Transverse colon (tissue), 4 donors: Measurements from ENCODE around the gene HAS3.

Source experiments
- CTCF ChIP-seq, 5 experiments: fragments of 200-600 bp in 3 of 5; fragments of 450-650 bp in 2 of 5; sonication (generic) in 3 of 5; IDR thresholded peaks; 1 replicate in 2 of 5; 2 replicates in 3 of 5; pipeline ENCODE4 v1.5.1; 2016 to 2017; ENCODE audit warnings: antibody characterized with exemption in 5 of 5, inconsistent platforms in 3 of 5, mild to moderate bottlenecking in 2 of 5, moderate library complexity in 1 of 5
- EP300 ChIP-seq: sonication (generic); formaldehyde crosslinking; IDR thresholded peaks from one replicate; pipeline ENCODE4 v1.6.1; 2017; ENCODE audit warnings: antibody characterized with exemption, low read depth
- POLR2A ChIP-seq: fragments of 450-650 bp; IDR thresholded peaks from one replicate; pipeline ENCODE4 v1.6.1; 2016; ENCODE audit warnings: antibody characterized with exemption, mild to moderate bottlenecking, moderate library complexity
- POLR2AphosphoS5 ChIP-seq, 3 donors: sonication (generic); formaldehyde crosslinking; IDR thresholded peaks; one replicate each; pipeline ENCODE4 v1.6.1; 2016; ENCODE audit warnings: antibody characterized with exemption in 3 of 3

GRCh38 chr16:69166221-69166833 lies 60.9 kb downstream of the HAS3 start:
- TF ChIP-seq CTCF (IDR thresholded peaks at IDR 0.05): no peak
- TF ChIP-seq EP300: no peak
- no peak for TF ChIP-seq POLR2A
- TF ChIP-seq POLR2AphosphoS5 (IDR thresholded peaks at IDR 0.05): no peak
